ENCODE results near the gene PDE3A. TPM values are rescaled to one million over a fixed set of nuclear protein-coding genes. Genes with fewer than 3 reads are reported as not detected.

Gene PDE3A
- total RNA-seq, 1 experiment from 2014 or later = 0.40 TPM

GRCh38 chr12:20421421-20421820, 53.1 kb downstream of the PDE3A start:
- DNase-seq (ENCODE audit: low read depth) = no peak

- no peak for DNase-seq (ENCODE audit: low read depth)
These were observed 55.2 kb downstream of the PDE3A start for GRCh38 chr12:20423557-20423956.

GRCh38 chr12:20424841-20425240, 56.5 kb downstream of the PDE3A start:
- DNase-seq (ENCODE audit: low read depth) = no peak

- no peak for DNase-seq (ENCODE audit: low read depth)
These were observed 57.9 kb downstream of the PDE3A start for GRCh38 chr12:20426191-20426590.

- DNase-seq (ENCODE audit: low read depth) = no peak
These were observed 58.6 kb downstream of the PDE3A start for GRCh38 chr12:20426957-20427356.

GRCh38 chr12:20429852-20430251, 61.5 kb downstream of the PDE3A start:
- DNase-seq (ENCODE audit: low read depth) = no peak

- DNase-seq (ENCODE audit: low read depth) = no peak
These were observed 64.0 kb downstream of the PDE3A start for GRCh38 chr12:20432290-20432689.

- DNase-seq (ENCODE audit: low read depth) = no peak
These were observed 66.7 kb downstream of the PDE3A start for GRCh38 chr12:20434996-20435395.

GRCh38 chr12:20436316-20436715, 68.0 kb downstream of the PDE3A start:
- DNase-seq (ENCODE audit: low read depth) = peak; percentile 4

GRCh38 chr12:20438299-20438779, 70.0 kb downstream of the PDE3A start:
- no peak for DNase-seq (ENCODE audit: low read depth)

- DNase-seq (ENCODE audit: low read depth) = no peak
These were observed 71.3 kb downstream of the PDE3A start for GRCh38 chr12:20439626-20440025.

- DNase-seq (ENCODE audit: low read depth) = no peak
These were observed 72.1 kb downstream of the PDE3A start for GRCh38 chr12:20440408-20440807.

- no peak for DNase-seq (ENCODE audit: low read depth)
These were observed 74.0 kb downstream of the PDE3A start for GRCh38 chr12:20442322-20442721.

- DNase-seq (ENCODE audit: low read depth) = no peak
These were observed 74.9 kb downstream of the PDE3A start for GRCh38 chr12:20443255-20443654.

GRCh38 chr12:20443792-20444191, 75.5 kb downstream of the PDE3A start:
- DNase-seq (ENCODE audit: low read depth) = no peak

GRCh38 chr12:20444595-20445170, 76.3 kb downstream of the PDE3A start:
- DNase-seq (ENCODE audit: low read depth) = no peak

- DNase-seq (ENCODE audit: low read depth) = no peak
These were observed 77.3 kb downstream of the PDE3A start for GRCh38 chr12:20445687-20446086.

GRCh38 chr12:20446836-20447235, 78.5 kb downstream of the PDE3A start:
- no peak for DNase-seq (ENCODE audit: low read depth)

- DNase-seq (ENCODE audit: low read depth) = no peak
These were observed 80.4 kb downstream of the PDE3A start for GRCh38 chr12:20448781-20449180.

- no peak for DNase-seq (ENCODE audit: low read depth)
These were observed 82.3 kb downstream of the PDE3A start for GRCh38 chr12:20450591-20451180.

- DNase-seq (ENCODE audit: low read depth) = peak; percentile 73
These were observed 83.4 kb downstream of the PDE3A start for GRCh38 chr12:20451761-20452160.

GRCh38 chr12:20452496-20453010, 84.2 kb downstream of the PDE3A start:
- no peak for DNase-seq (ENCODE audit: low read depth)

GRCh38 chr12:20453756-20454310, 85.5 kb downstream of the PDE3A start:
- no peak for DNase-seq (ENCODE audit: low read depth)
